K562 (cell line): ENCODE measurements around the gene SLC20A1. TPM values are rescaled to one million over a fixed set of nuclear protein-coding genes. Genes with fewer than 3 reads are reported as not detected.

ENCODE experiments used
- CBFA2T3 ChIP-seq: fragments of 450-650 bp; IDR thresholded peaks from 2 replicates; pipeline ENCODE4 v1.6.1; 2017
- COPS2 ChIP-seq: fragments of 450-650 bp; conservative IDR thresholded peaks from 2 replicates; pipeline ENCODE4 v1.6.1; 2016; ENCODE audit warnings: mild to moderate bottlenecking, moderate library complexity
- ELF2 ChIP-seq: fragments of 250-450 bp; sonication (Bioruptor Pico); IDR thresholded peaks from 2 replicates; pipeline ENCODE4 v1.5.0; 2021; ENCODE audit warnings: mild to moderate bottlenecking
- FOXM1 ChIP-seq, 2 experiments: fragments of 450-650 bp in 1 of 2; sonication (generic) in 1 of 2; formaldehyde crosslinking in 1 of 2; IDR thresholded peaks; 2 replicates each; pipeline versions ENCODE4 v1.6.1 to v1.9.0; 2017 to 2022; ENCODE audit warnings: low read depth in 2 of 2, mild to moderate bottlenecking in 2 of 2, missing genetic modification reagents in 1 of 2, moderate library complexity in 1 of 2
- NCOA4 ChIP-seq: fragments of 450-650 bp; IDR thresholded peaks from 2 replicates; pipeline ENCODE4 v1.6.1; 2018; ENCODE audit warnings: mild to moderate bottlenecking; ENCODE audit not compliant: partially characterized antibody
- NFE2L1 ChIP-seq: fragments of 450-650 bp; IDR thresholded peaks from 2 replicates; pipeline ENCODE4 v1.6.1; 2016; ENCODE audit warnings: missing genetic modification characterization, low read depth, mild to moderate bottlenecking, missing compliant biosample characterization, moderate library complexity, borderline replicate concordance
- RBM34 ChIP-seq: fragments of 200-400 bp; formaldehyde crosslinking; IDR thresholded peaks from 2 replicates; pipeline ENCODE4 v1.6.1; 2018; ENCODE audit warnings: low read length, borderline replicate concordance; ENCODE audit not compliant: insufficient read depth
- SMAD2 ChIP-seq: fragments of 150-350 bp; IDR thresholded peaks from 2 replicates; pipeline ENCODE4 v1.6.1; 2014; ENCODE audit warnings: low read depth, mild to moderate bottlenecking, low read length
- SMARCE1 ChIP-seq: fragments of 450-650 bp; IDR thresholded peaks from 2 replicates; pipeline ENCODE4 v1.7.1; 2016; ENCODE audit warnings: mild to moderate bottlenecking
- SNIP1 ChIP-seq: fragments of 450-650 bp; IDR thresholded peaks from 2 replicates; pipeline ENCODE4 v1.7.1; 2017; ENCODE audit warnings: low read depth, mild to moderate bottlenecking
- ZNF232 ChIP-seq: sonication (generic); formaldehyde crosslinking; IDR thresholded peaks from 2 replicates; pipeline ENCODE4 v1.8.0; 2022; ENCODE audit warnings: mild to moderate bottlenecking, missing genetic modification reagents
- ZNF584 ChIP-seq: fragments of 200-800 bp; sonication (Bioruptor generic); IDR thresholded peaks from 2 replicates; pipeline ENCODE4 v1.6.1; 2016; ENCODE audit warnings: low read depth, mild to moderate bottlenecking, missing genetic modification characterization, missing compliant biosample characterization
- ZNF586 ChIP-seq: fragments of 450-650 bp; formaldehyde crosslinking; conservative IDR thresholded peaks from 2 replicates; pipeline ENCODE4 v1.4.0; 2020; ENCODE audit warnings: mild to moderate bottlenecking, moderate library complexity
- polyA plus RNA-seq, 8 experiments: library from polyadenylated mRNA; depleted of rRNA in 4 of 8; stranded (reverse) in 5 of 8; unstranded in 3 of 8; fragments of >200 nt; fragmentation: Nextera tagmentation in 2 of 8; fragmentation: Illumina TruSeq in 1 of 8; extraction: Ambion mirVana in 2 of 8; extraction: Trizol in 1 of 8; gene quantifications; 2 replicates each; pipeline versions ENCODE4 v1.2.1 to v1.2.3, GENCODE V29; 2011 to 2014; ENCODE audit warnings: inconsistent platforms in 1 of 8, missing spikeins in 1 of 8
- total RNA-seq, 7 experiments: library from RNA; depleted of rRNA in 6 of 7; stranded (reverse); fragments of >200 nt in 6 of 7; fragmentation: Illumina TruSeq in 2 of 7; extraction: Trizol in 2 of 7; gene quantifications; 2 replicates each; pipeline versions ENCODE4 v1.2.1 to v1.2.3, GENCODE V29; 2011 to 2021; ENCODE audit warnings: low replicate concordance in 1 of 7
- TF ChIP-seq, protein P1 (sequence below): fragments of 450-650 bp; IDR thresholded peaks from one replicate; pipeline ENCODE4 v1.6.1; 2018; ENCODE audit warnings: mild to moderate bottlenecking, moderate library complexity; ENCODE audit not compliant: partially characterized antibody
- TF ChIP-seq, protein P2 (sequence below), 2 experiments: IDR thresholded peaks in 1 of 2; conservative IDR thresholded peaks in 1 of 2; 2 replicates each; pipeline ENCODE4 v1.6.1; 2016; ENCODE audit warnings: low read depth in 2 of 2, mild to moderate bottlenecking in 1 of 2, missing compliant biosample characterization in 1 of 2, missing genetic modification characterization in 1 of 2, moderate library complexity in 1 of 2
- TF ChIP-seq, protein P3 (sequence below), 2 experiments: fragments of 450-650 bp; conservative IDR thresholded peaks; 2 replicates each; pipeline ENCODE4 v1.6.1; 2017; ENCODE audit warnings: mild to moderate bottlenecking in 2 of 2, moderate library complexity in 2 of 2
- TF ChIP-seq, protein P4 (sequence below): fragments of 200-400 bp; formaldehyde crosslinking; IDR thresholded peaks from 2 replicates; pipeline ENCODE4 v1.6.1; 2017; ENCODE audit warnings: mild to moderate bottlenecking, low read depth, low read length, moderate library complexity

The SLC20A1 gene
- total and polyA plus RNA-seq, 9 of the 15 experiments (the other 6 are each of a cell fraction or from before 2014, with no cell fraction given) = 53.8 to 150 (median 74.7) TPM

DNA sequence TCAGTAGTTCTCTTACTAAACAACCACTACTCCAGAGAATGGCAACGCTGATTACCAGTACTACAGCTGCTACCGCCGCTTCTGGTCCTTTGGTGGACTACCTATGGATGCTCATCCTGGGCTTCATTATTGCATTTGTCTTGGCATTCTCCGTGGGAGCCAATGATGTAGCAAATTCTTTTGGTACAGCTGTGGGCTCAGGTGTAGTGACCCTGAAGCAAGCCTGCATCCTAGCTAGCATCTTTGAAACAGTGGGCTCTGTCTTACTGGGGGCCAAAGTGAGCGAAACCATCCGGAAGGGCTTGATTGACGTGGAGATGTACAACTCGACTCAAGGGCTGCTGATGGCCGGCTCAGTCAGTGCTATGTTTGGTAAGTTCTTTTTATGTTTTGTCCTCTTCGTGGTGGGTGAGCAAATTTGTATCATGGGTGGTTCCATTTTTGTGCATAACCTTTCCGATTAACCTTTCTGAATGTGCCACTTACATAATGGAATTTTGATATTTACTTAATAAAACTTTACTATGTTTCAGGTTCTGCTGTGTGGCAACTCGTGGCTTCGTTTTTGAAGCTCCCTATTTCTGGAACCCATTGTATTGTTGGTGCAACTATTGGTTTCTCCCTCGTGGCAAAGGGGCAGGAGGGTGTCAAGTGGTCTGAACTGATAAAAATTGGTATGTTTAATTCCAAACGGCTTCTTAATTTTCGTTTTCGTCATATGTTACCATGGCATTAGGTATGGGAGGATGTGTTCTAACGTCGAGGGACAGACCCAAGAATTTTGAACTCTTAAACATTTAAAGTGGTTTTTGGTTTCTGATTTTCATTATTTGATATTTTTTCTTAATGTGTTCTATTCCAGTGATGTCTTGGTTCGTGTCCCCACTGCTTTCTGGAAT is 1.3 kb downstream of the SLC20A1 start (continued):
- TF ChIP-seq, protein P1, sequence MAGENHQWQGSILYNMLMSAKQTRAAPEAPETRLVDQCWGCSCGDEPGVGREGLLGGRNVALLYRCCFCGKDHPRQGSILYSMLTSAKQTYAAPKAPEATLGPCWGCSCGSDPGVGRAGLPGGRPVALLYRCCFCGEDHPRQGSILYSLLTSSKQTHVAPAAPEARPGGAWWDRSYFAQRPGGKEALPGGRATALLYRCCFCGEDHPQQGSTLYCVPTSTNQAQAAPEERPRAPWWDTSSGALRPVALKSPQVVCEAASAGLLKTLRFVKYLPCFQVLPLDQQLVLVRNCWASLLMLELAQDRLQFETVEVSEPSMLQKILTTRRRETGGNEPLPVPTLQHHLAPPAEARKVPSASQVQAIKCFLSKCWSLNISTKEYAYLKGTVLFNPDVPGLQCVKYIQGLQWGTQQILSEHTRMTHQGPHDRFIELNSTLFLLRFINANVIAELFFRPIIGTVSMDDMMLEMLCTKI = no peak
- TF ChIP-seq ELF2 (CRISPR knock-in tag) = no peak
- TF ChIP-seq RBM34 = no peak
- no peak for TF ChIP-seq NFE2L1 (tag)
- no peak for TF ChIP-seq ZNF586 (CRISPR knock-in tag)
- no peak for TF ChIP-seq NCOA4
- TF ChIP-seq, protein P2, sequence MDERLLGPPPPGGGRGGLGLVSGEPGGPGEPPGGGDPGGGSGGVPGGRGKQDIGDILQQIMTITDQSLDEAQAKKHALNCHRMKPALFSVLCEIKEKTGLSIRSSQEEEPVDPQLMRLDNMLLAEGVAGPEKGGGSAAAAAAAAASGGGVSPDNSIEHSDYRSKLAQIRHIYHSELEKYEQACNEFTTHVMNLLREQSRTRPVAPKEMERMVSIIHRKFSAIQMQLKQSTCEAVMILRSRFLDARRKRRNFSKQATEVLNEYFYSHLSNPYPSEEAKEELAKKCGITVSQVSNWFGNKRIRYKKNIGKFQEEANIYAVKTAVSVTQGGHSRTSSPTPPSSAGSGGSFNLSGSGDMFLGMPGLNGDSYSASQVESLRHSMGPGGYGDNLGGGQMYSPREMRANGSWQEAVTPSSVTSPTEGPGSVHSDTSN (CRISPR knock-in tag; IDR thresholded peaks at IDR 0.05; ENCODE audit: low read depth) = 0 out of 2 replicates have a peak, but pooled peaks have one; percentile 35
- TF ChIP-seq, protein P2 (tag; conservative IDR thresholded peaks at IDR 0.05; ENCODE audit: low read depth) = peak; percentile 35; the same call in 1 of the 2 replicates
- no peak for TF ChIP-seq ZNF584 (CRISPR knock-in tag)
- TF ChIP-seq, protein P3, sequence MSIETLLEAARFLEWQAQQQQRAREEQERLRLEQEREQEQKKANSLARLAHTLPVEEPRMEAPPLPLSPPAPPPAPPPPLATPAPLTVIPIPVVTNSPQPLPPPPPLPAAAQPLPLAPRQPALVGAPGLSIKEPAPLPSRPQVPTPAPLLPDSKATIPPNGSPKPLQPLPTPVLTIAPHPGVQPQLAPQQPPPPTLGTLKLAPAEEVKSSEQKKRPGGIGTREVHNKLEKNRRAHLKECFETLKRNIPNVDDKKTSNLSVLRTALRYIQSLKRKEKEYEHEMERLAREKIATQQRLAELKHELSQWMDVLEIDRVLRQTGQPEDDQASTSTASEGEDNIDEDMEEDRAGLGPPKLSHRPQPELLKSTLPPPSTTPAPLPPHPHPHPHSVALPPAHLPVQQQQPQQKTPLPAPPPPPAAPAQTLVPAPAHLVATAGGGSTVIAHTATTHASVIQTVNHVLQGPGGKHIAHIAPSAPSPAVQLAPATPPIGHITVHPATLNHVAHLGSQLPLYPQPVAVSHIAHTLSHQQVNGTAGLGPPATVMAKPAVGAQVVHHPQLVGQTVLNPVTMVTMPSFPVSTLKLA (conservative IDR thresholded peaks at IDR 0.05) = no peak
- no peak for TF ChIP-seq FOXM1 (IDR thresholded peaks at IDR 0.05; ENCODE audit: low read depth)
- TF ChIP-seq FOXM1 (CRISPR knock-in tag; IDR thresholded peaks at IDR 0.05; ENCODE audit: low read depth) = no peak
- TF ChIP-seq ZNF232 (CRISPR knock-in tag) = no peak
- TF ChIP-seq SNIP1 = no peak
- no peak for TF ChIP-seq SMAD2
- TF ChIP-seq COPS2 = no peak
- TF ChIP-seq SMARCE1 = no peak
- TF ChIP-seq, protein P4, sequence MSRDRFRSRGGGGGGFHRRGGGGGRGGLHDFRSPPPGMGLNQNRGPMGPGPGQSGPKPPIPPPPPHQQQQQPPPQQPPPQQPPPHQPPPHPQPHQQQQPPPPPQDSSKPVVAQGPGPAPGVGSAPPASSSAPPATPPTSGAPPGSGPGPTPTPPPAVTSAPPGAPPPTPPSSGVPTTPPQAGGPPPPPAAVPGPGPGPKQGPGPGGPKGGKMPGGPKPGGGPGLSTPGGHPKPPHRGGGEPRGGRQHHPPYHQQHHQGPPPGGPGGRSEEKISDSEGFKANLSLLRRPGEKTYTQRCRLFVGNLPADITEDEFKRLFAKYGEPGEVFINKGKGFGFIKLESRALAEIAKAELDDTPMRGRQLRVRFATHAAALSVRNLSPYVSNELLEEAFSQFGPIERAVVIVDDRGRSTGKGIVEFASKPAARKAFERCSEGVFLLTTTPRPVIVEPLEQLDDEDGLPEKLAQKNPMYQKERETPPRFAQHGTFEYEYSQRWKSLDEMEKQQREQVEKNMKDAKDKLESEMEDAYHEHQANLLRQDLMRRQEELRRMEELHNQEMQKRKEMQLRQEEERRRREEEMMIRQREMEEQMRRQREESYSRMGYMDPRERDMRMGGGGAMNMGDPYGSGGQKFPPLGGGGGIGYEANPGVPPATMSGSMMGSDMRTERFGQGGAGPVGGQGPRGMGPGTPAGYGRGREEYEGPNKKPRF = no peak
- no peak for TF ChIP-seq CBFA2T3
